Stimulated activated CD8-positive, alpha-beta memory T cell treated with anti-CD3 and anti-CD28 coated beads, Interleukin-12 subunit alpha, Interleukin-12 subunit beta, amount 100 ng/mL, for 24 hours (primary cell): ENCODE results near the gene SMC1B.
"Not testable (repeated sequence)": the region's sequence is repeated elsewhere in the genome, so short reads cannot be mapped to it uniquely, and the experiment has no call there.

ENCODE experiments used
- DNase-seq: peaks from one replicate; pipeline ENCODE4 v3.0.0-alpha.2; 2020; ENCODE audit errors: extremely low read depth

The SMC1B gene, protein sequence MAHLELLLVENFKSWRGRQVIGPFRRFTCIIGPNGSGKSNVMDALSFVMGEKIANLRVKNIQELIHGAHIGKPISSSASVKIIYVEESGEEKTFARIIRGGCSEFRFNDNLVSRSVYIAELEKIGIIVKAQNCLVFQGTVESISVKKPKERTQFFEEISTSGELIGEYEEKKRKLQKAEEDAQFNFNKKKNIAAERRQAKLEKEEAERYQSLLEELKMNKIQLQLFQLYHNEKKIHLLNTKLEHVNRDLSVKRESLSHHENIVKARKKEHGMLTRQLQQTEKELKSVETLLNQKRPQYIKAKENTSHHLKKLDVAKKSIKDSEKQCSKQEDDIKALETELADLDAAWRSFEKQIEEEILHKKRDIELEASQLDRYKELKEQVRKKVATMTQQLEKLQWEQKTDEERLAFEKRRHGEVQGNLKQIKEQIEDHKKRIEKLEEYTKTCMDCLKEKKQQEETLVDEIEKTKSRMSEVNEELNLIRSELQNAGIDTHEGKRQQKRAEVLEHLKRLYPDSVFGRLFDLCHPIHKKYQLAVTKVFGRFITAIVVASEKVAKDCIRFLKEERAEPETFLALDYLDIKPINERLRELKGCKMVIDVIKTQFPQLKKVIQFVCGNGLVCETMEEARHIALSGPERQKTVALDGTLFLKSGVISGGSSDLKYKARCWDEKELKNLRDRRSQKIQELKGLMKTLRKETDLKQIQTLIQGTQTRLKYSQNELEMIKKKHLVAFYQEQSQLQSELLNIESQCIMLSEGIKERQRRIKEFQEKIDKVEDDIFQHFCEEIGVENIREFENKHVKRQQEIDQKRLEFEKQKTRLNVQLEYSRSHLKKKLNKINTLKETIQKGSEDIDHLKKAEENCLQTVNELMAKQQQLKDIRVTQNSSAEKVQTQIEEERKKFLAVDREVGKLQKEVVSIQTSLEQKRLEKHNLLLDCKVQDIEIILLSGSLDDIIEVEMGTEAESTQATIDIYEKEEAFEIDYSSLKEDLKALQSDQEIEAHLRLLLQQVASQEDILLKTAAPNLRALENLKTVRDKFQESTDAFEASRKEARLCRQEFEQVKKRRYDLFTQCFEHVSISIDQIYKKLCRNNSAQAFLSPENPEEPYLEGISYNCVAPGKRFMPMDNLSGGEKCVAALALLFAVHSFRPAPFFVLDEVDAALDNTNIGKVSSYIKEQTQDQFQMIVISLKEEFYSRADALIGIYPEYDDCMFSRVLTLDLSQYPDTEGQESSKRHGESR

DNA sequence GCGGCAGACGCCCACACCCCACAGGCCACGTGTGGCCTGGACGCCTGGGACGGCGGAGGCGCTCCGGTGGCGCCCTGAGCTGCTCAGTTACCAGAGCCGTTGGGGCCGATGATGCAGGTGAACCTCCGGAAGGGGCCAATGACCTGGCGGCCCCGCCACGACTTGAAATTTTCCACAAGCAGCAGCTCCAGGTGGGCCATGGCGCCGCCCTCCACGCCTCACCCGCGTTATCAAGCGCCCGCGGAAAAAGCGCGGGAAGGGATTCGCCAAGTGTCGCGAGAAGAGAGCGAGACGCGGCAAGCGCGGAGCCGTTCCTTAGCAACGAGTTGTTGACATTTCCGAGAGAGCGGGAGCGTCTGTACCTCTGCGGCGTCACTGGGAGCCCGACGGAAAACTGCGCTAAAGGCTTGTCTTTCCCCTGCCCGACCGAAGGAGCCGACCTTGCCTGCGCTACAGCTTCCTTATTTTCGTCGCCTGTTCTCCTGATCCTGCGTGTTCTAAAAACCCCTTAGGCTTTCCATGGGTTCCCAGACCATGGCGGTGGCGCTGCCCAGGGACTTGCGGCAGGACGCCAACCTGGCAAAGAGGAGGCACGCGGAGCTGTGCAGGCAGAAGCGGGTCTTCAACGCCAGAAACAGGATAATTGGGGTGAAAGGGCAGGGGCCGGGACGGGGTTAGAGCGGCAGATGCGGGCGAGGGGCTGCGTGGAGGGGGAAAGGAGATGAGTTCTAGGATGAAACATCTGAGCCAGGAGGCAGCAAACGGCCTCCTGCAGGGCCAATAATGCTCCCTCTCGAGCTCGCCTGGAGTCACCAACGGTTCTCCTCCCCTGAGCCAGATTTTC lies at the start of gene SMC1B, which contains the start of gene RIBC2:
Gene SMC1B (minus strand): TSS at position 232 of the 844 bp plus-strand sequence. CDS start 32 bp downstream, at position 200.
Gene RIBC2 (plus strand): TSS at position 326 of the 844 bp plus-strand sequence. CDS start 194 bp downstream, at position 520.
- DNase-seq, result peak; percentile 63

DNA sequence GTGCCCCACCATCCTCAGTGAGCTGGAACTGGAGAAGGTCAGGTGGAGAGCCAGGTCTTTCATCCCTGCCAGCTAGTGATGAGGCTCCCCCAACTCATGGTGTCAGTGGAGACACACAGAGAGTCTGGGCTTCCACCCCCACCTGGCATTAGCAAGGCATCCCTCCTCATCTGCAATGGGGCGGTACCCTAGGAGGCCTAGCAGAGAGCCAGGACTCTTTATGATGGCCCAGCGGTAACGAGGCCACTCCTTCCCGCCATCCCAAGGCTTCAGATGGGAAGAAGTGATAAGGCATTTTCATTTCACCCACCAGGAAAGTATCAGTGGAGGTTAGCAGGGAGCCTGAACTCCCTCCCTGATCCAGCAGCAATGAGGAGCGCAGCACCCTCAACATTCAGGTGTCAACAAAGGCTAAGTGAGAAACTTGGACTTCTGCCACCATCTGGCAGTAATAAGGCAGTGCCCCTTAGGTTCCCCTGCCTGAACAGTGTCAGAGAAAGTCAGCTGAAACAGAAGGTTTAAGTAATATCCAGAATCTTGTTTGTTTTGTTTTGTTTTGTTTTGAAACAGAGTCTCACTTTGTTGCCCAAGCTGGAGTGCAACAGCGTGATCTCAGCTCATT lies 48.7 kb upstream of the SMC1B start:
- DNase-seq, result no peak

DNA sequence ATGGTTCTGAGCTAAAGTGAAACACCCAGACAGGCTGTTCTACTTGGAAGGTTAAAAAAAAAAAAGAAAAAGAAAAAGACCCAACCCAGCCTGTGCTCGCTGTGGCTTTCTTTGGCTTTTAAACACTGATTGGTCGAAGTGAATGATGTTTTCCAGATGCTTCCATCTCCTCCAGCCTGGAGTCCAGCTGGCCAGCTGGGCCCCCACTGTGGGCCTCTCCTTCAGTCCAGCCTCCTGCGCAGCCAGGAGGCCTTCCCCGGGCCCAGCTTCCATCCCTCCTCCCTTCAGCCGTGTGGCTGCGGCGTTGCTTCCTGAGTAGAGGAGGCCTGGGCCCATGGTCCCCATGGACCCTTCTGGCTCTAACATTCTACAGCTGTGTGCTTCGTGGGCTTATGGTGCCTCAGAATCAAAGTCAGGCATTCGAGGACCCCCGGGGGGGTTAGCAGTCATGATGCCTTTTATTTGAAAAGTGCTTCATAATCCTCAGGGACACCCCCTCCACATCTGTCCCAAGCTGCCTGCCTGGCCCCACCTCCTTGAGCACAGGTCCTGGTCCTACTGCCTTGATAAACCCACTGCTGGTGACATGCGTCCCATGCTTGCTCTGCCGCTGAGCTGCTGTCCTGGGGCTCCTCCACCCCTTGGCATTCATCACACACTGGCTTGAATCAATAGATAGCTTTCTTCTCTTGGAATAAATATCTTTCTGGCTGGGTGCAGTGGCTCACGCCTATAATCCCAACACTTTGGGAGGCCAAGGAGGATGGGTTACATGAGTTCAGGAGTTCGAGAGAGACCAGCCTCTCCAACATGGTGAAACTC lies 47.1 kb upstream of the SMC1B start:
- DNase-seq, result no peak

DNA sequence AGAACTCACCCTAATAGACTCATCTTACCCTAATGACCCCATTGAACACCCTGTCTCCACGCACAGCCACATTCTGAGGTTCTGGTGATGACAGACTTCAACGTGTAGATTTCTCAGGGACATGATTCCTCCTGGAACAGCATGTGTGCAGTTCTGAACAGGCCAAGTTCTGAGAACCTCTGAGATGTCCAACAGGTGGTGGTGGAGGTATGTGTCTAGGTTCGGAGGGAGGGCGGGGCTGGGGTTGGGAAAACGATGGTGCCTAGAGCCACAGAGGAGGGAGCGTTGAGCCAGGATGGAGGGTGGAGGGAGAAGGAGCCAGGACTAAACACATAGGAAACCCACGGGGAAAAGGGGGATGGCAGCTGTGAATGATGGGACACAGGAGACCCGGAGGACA lies 45.8 kb upstream of the SMC1B start:
- no peak for DNase-seq

DNA sequence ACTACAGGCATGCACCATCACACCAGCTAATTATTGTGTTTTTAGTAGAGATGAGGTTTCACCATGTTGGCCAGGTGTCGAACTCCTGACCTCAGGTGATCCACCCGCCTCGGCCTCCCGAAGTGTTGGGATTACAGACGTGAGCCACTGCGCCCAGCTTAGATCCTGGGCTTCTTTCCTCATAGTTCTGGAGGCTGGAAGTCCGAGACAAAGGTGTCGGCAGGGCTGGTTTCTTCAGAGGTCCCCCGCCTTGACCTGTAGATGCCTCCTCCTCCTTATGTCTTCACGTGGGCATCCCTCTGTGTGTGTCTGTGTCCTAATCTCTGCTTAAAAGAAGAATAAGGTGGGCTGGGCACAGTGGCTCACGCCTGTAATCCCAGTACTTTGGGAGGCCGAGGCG lies 45.1 kb upstream of the SMC1B start:
- DNase-seq, result no peak

DNA sequence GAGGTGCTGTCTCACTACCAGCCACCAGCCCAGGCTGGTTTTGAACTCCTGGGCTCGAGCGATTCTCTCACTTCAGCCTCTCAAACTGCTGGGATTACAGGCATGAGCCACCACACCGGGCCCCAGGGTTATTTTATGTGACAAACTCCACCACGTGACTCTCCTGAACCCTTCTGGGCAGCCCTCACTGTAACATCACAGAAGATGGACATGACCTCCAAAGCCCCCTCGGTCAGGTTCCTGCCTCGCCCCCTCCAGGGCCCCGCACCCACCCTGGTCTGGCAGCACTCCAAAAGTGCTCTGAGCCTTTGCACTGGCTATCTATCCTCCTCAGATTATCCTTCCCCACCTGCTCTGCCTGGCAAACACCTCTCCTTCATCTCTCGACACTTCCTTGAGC lies 43.4 kb upstream of the SMC1B start:
- no peak for DNase-seq

DNA sequence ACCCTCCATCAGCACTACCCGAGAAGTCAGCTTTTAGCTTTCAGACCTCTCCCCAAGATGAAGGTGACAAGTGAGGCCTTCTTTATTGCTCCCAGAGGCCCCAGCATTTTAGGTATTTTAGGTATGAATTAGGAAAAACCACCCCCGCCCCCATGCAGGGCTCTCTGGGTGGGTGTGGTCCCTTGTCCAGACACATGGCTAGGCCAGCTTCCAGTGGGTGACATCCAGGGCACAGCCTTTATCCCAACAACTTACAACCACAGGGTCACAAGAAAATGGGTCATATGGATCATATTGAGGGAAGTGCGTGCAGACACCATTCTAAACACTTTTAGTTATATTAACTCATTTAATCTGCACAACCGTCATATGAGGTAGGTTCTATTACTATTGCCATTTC lies 42.2 kb upstream of the SMC1B start:
- DNase-seq, result no peak

DNA sequence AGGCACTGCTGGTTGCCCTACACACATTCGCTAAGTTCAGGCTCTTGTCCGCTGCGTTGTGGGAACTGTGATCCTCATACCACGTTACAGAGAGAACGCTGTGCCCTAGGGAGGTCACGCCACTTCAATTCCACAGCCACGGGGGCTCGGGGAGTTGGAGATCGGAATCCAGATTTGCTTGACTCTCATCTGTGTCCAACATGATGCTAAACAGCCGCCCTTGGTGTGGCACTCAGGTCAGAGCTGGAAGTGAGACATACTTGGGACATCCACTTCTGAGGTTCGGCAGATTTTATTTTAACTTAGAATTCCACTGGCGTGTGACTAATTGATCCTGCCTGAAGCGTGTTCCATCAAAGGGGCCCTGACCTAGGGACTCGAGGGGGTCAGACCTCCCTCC lies 41.8 kb upstream of the SMC1B start:
- no peak for DNase-seq

DNA sequence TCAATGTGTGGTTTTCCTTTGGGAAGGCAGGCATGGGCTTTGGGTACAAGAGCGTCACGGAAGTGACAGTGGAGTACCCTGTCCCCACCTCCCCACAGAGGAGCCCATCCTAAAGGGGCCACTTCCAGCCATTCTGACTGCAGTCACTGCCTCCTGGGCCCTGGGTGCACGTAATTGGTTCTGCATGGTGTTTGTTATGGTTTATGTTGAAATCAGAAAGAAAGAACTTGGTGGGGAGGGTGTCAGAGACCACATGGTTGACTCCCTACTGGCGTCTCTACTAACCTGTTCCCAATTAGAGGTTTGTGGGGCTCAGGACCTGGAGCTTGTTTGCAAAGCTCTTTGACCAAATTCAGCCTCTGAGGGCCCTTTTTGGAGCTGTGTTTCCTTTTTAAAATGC lies 40.9 kb upstream of the SMC1B start:
- DNase-seq, result no peak

DNA sequence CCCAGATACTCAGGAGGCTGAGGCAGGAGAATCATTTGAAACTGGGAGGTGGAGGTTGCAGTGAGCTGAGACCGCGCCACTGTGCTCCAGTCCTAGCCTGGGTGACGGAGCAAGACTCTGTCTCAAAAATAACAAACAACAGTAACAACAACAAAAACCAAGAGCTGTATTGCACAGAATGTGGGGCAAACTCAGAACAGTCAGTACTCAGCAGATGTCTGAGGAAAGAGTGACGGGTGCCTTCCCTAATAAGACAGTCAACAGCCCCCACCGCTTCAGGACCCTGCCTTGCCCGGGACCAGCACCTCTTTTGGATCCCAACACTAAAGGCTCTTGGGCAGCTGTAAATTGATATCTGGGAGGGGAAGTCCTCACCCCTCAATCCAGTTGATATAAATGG lies 40.4 kb upstream of the SMC1B start:
- no peak for DNase-seq

DNA sequence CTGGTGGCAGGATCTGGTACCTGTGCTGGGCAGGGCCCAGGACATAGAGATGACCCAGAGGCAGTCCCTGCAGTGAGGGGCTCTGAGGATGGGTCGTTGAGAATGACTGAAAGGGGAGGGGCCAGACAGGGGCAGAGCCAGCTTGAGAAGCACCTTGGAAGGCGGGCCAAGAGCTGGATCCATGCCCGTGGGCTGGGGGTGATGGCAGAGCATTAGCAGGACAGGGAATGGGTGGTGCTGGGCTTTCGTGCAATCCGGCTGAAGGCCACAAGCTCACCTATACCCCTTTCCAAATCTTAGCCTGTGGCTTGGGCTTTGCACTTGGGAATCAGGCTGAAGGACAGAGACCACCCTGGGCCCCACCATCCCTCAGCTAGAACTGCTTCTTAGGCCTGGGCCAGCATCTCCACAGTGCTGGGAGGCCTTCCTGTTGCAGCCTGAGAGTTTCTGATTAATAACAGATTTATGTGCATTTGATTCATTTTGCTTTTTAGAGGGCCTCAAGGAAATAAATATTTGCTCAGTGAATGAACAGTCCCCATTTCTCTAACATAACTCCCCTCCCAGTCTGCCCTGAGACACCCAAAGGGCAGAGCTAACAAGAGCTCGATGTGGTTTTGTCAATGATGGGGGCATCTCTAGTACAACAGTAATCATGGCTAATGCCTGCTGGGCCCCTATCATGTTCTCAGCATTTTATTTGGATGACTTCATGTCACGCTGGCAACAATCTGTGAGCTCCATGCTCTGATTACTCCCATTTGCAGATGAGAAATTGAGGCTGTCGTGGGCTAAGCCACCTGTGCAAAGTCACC lies 39.4 kb upstream of the SMC1B start:
- no peak for DNase-seq

DNA sequence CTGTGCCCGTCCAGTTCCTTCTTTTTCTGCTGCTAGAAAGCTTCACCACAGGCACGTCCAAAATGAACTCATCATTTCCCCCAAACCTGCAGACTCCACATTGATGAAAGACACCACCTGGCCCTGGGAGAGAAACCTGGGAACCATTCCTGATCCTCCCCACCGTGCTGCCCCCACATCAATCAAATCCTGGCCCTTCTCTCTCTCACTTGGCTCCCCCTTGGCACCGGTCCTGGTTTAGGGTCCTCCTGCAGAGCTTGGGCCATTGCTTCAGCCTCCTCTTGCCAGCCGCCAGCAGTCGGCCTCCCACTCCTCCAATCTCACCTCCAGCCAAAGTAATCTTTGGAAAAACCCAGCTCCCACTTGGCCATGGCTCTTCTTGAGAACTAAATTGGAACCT lies 38.6 kb upstream of the SMC1B start:
- no peak for DNase-seq

DNA sequence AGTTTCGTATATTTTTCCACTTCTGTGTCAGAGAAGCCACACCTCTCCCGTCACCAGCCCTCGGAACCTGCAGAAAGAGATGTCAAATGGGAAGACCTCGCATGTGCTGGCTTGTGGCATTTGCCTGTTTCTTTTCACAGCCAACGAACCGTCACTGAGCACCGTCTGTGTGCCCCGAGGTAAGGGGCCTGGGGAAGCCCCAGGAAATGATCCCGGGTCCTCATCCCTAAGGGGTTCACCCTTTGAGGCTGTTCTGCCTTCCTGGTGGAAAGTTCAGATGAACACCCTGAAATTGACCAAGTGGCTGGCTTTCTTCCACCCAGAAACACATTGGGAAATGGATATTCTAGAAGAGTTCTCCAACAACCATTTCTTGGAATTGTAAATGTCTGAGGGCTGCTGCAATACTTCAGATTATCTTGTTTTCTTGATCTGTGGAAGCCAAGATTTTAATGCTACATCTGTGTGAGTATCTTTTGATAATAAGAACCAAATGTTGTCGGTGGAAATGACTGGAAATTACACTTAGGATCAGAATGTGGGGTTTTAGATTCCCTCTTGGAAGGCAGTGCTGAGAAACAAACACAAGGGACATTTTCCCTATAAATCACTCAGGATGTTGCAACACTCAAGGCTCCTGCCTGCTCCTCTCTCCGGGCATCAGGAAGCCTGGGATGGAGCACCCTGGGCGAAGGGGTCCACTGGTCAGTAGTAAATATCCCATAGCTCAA lies 37.7 kb upstream of the SMC1B start:
- DNase-seq, result no peak

DNA sequence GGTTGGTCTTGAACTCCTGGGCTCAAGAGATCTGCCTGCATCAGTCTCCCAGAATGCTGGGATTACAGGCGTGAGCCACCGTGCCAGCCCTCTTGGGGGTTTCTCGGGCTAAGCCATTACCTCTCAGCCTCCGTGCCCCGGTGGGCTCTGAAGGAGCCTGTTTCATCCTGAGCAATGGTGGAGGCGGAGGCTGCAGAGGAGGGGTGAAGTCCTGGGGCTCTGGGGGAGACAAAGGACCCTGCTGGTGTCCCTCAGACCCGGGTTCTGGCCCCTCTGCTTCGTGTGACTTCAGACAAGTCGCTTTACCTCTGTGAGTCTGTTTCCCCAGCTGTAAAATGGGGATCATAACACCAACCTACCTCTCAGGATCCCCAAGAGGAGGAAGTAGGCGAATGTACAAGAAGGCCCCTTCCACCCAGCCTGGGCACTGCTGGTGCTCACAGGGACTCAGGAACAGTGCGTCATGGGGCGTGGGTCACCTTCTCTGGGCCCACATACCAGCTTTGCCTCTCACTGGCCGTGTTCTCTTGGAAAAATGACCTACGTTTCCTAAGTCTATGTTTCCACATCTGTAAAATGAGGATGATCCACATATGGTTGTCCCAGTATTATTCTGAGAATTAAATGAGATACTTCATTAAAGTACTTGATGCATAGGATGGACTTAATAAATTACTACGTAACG lies 36.8 kb upstream of the SMC1B start:
- DNase-seq, result no peak

DNA sequence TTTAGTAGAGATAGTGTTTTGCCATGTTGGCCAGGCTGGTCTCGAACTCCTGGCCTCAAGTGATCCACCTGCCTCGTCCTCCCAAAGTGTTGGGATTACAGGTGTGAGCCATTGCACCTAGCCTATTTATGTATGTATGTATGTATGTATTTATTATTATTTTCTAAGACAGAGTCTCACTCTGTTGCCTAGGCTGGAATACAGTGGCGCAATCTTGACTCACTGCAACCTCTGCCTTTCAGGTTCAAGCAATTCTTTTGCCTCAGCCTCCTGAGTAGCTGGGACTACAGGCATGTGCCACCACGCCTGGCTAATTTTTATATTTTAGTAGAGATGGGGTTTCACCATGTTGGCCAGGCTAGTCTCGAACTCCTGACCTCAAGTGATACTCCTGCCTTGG lies 36.0 kb upstream of the SMC1B start:
- DNase-seq, result not testable (repeated sequence)

DNA sequence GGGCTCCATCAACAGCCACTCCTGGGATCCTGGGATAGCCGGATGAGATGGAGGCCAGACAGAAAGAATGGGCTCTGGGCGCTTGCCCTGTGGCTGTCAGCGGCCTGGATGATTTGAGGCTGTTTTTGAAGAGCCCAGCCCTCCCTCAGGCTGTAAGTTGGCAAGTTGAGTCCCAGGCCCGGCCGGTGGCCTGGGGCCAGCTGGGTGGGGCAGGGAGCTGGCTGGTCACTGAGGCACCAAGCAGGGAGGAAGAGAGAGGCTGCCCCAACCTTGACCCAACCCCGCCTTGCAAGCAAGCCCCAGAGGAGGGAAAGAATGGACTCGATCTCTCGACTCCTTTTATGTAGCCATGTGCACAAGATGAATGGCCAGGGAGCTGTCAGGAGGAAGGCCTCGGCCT lies 35.0 kb upstream of the SMC1B start:
- no peak for DNase-seq

DNA sequence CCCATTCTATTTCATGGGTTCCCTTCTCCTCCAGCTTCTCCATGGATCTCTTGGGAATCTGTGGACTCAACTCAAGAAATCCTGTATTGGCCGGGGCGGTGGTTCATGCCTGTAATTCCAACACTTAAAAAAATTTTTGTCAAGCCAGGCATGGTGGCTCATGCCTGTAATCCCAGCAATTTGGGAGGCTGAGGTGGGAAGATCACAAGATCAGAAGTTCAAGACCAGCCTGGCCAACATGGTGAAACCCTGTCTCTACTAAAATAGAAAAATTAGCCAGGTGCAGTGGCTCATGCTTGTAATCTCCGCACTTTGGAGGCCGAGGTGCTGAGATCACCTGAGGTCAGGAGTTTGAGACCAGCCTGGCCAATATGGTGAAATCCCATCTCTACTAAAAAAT lies 34.2 kb upstream of the SMC1B start:
- DNase-seq, result not testable (repeated sequence)

DNA sequence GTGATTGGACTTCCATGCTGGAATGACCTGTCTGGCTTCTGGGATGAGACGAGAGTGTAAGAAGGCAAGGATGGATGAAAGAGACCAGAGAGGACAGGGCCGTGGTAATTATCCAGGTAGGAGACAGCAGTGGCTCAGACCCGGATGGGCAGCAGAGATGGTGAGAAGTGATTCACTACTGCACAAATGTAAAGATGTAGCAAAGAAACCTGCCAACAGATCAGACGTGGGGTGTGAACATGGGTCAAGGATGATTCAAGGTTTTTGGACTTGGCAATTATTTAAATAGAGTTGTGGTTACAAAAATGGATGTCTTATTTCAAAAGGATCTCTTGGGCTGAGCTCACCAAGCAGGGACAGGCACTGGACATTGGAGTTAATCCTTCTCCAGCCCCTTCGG lies 32.8 kb upstream of the SMC1B start:
- no peak for DNase-seq
